ENCODE results near the gene RNASE13.
A peak's percentile ranks its signal among the peaks of the same experiment; 100 is the strongest.
"Not testable (repeated sequence)": the region's sequence is repeated elsewhere in the genome, so short reads cannot be mapped to it uniquely, and the experiment has no call there.

Gene RNASE13

DNA sequence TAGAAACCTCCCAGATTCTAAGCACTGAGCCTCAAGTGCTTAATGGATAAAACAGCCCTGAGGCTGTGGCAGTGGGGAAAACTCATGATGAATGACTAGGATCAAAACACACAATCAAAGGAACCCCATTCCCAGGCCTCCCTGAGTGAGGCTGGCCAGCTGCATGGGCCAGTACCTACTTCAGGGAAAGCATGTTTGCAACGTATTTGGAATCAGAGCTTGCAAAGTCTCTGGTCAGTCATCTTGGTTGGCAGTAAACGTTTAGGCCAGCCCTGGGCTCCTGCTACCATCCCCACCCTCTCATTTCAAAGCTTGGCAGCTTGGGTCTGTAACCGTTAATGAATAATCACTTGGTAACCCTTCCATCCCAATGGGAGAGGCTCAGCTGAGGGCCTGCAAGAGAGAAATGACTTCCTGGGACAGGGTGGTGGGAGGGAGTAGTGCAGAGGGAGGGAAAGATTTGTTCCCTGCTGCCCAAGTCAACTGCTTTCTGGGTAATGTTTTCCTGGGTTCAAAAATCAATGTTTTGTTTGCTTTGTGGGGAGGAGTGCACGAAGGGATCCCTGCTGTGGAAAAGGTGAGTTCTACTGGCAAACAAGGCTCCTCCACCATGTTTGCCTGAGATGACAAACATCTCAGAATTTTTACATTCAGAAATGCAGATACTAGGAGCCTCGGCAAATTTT is 21.0 kb upstream of the RNASE13 start:
- ATAC-seq = no peak
- H3K4me3 Mint-ChIP-seq = no peak overlapping the region
- H3K27me3 Mint-ChIP-seq = peaks cover 8% of the 10 kb centered on the region
- H3K4me1 Mint-ChIP-seq = peaks cover 6% of the 10 kb centered on the region
- DNase-seq = no peak
- no peak overlapping the region for H3K27ac Mint-ChIP-seq
- no peaks in the 10 kb centered on the region for H3K9me3 Mint-ChIP-seq

DNA sequence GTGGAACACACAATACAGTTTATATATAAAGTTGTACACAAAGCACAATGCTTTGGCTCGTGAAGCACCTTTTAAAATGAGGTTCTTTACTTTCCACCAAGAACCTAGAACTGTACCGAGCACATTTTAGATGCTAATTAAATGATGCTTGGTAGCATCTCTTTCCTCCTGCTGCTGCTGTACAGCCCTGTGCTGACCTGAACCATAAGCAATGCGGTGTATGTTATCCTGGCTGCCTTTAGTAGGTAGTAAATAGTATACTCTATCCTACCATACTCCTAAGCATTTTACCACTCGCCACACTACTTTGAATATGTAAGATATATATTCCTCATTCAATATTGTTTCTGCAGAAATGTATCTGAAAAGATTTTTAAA is 20.1 kb upstream of the RNASE13 start:
- Mint-ChIP-seq H3K27ac (no peak overlapping the region), H3K9me3 (no peaks in the 10 kb centered on the region), H3K4me1 (peaks cover 6% of the 10 kb centered on the region), H3K4me3 (no peak overlapping the region), H3K27me3 (peaks cover under 1% of the 10 kb centered on the region)
- no peak for DNase-seq
- ATAC-seq = no peak

DNA sequence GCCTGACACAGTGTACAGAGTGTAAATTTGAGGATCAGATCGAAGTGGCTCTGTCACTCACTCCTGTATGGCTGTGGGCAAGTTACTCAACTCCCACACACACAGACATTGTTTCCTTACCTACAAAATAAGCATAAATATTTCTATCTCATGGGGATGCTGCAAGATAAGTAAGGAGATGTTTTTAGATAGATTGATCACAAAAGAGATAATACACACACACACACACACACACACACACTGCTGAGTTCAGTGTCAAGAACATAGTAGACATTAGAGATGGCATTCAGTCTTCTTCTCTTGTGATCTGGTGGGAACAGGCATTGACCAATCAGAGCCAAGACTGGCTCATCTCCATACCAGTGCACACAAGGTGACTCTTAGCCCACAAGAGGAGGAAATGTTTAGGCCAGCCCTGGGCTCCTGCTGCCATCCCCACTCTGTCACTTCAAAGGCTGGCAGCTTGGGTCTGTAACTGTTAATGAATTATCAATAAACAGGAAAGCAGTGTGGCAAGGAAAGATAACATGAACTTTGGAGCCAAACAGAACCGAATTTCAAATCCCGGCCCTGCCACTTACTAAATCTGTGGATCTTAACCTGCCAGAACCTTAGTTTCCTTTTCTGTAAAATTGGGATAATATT is 19.6 kb upstream of the RNASE13 start:
- Mint-ChIP-seq H3K9me3 (no peaks in the 10 kb centered on the region), H3K27ac (no peak overlapping the region), H3K4me1 (peaks cover 6% of the 10 kb centered on the region), H3K27me3 (no peaks in the 10 kb centered on the region), H3K4me3 (no peak overlapping the region)
- no peak for DNase-seq
- peak; percentile 54 for ATAC-seq

- no peaks in the 10 kb centered on the region for H3K27me3 Mint-ChIP-seq
- no peak overlapping the region for H3K27ac Mint-ChIP-seq
These were observed 18.8 kb upstream of the RNASE13 start for GRCh38 chr14:21053184-21054122.

DNA sequence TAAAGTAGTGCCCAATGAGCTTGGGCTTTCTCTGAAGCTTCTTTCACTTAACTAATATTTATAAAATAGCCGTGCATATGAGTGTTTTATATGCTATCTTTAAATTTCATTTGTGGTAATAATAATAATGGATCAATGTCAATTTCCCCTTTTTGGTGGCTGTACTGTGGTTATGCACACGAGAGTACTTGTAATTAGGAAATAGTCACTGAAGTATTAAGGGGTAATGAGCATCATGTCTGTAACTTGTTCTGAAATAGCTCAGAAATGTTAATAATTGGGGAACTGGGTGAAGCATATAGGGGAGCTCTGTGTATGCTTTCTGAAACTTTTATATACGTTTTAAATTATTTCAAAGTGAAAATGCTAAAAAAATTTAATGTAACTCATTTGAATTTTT is 16.0 kb upstream of the RNASE13 start:
- no peak for ATAC-seq
- H3K4me1 Mint-ChIP-seq = peaks cover 6% of the 10 kb centered on the region
- H3K27ac Mint-ChIP-seq = no peak overlapping the region

More at GRCh38 chr14:21053184-21054122, 18.8 kb upstream of the RNASE13 start:
- Mint-ChIP-seq H3K9me3 (no peaks in the 10 kb centered on the region), H3K4me1 (peaks cover 6% of the 10 kb centered on the region), H3K4me3 (no peak overlapping the region)
- ATAC-seq (no peak), DNase-seq (no peak)

DNA sequence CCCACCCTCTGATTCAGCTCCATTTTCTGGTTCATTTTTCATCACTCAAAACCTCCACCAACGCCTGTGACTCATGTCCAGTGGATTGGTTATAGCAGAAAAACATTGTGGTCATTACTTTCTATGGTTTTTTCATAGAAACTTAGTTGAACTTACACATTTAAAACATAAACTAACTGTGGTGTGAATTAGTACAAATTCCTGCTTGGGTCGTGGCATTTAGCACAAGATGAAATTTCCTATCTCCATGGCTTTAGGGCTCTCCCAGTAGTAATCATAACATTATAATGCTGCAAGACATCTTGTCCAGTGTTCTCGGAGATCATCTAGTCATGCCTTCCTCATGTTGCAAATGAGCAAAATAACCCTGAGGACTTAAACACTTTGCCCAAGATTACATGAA is 14.7 kb upstream of the RNASE13 start:
- Mint-ChIP-seq H3K27me3 (peaks cover 11% of the 10 kb centered on the region), H3K4me3 (no peak overlapping the region), H3K4me1 (peaks cover 4% of the 10 kb centered on the region), H3K27ac (no peak overlapping the region), H3K9me3 (no peaks in the 10 kb centered on the region)
- ATAC-seq = no peak
- DNase-seq = no peak

More for the DNA sequence above, 16.0 kb upstream of the RNASE13 start:
- DNase-seq = no peak
- no peak overlapping the region for H3K4me3 Mint-ChIP-seq
- H3K27me3 Mint-ChIP-seq = no peaks in the 10 kb centered on the region
- H3K9me3 Mint-ChIP-seq = no peaks in the 10 kb centered on the region

GRCh38 chr14:21048638-21049037 is 14.0 kb upstream of the RNASE13 start:
- no peak for DNase-seq
- no peak overlapping the region for H3K27ac Mint-ChIP-seq
- H3K27me3 Mint-ChIP-seq = peaks cover 11% of the 10 kb centered on the region
- no peak for ATAC-seq
- no peaks in the 10 kb centered on the region for H3K4me1 Mint-ChIP-seq
- no peak overlapping the region for H3K4me3 Mint-ChIP-seq
- H3K9me3 Mint-ChIP-seq = no peaks in the 10 kb centered on the region

- peaks cover 17% of the 10 kb centered on the region for H3K27me3 Mint-ChIP-seq
- ATAC-seq (no peak), DNase-seq (no peak)
- H3K27ac Mint-ChIP-seq = peak overlapping the region in 1 of 2 donors; percentile 5
- H3K4me1 Mint-ChIP-seq = no peaks in the 10 kb centered on the region
- no peaks in the 10 kb centered on the region for H3K9me3 Mint-ChIP-seq
- no peak overlapping the region for H3K4me3 Mint-ChIP-seq
These were observed 12.8 kb upstream of the RNASE13 start for GRCh38 chr14:21047378-21047781.

GRCh38 chr14:21043974-21044618 is 9.5 kb upstream of the RNASE13 start:
- no peak overlapping the region for H3K27ac Mint-ChIP-seq
- no peak overlapping the region for H3K4me3 Mint-ChIP-seq
- ATAC-seq (no peak), DNase-seq (no peak)
- H3K4me1 Mint-ChIP-seq = no peaks in the 10 kb centered on the region
- no peaks in the 10 kb centered on the region for H3K9me3 Mint-ChIP-seq
- peaks cover 22% of the 10 kb centered on the region for H3K27me3 Mint-ChIP-seq

GRCh38 chr14:21043387-21043973 is 8.9 kb upstream of the RNASE13 start:
- H3K27ac Mint-ChIP-seq = no peak overlapping the region
- no peaks in the 10 kb centered on the region for H3K9me3 Mint-ChIP-seq
- no peak overlapping the region for H3K4me3 Mint-ChIP-seq
- DNase-seq (no peak), ATAC-seq (no peak)
- peaks cover 22% of the 10 kb centered on the region for H3K27me3 Mint-ChIP-seq
- no peaks in the 10 kb centered on the region for H3K4me1 Mint-ChIP-seq

DNA sequence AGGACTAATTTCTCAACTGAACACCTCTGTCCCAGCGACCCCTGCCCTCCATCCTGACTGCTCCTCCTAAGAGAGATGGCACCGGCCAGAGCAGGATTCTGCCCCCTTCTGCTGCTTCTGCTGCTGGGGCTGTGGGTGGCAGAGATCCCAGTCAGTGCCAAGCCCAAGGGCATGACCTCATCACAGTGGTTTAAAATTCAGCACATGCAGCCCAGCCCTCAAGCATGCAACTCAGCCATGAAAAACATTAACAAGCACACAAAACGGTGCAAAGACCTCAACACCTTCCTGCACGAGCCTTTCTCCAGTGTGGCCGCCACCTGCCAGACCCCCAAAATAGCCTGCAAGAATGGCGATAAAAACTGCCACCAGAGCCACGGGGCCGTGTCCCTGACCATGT is 8.3 kb upstream of the RNASE13 start:
- Mint-ChIP-seq H3K4me3 (no peak overlapping the region), H3K9me3 (no peaks in the 10 kb centered on the region), H3K27ac (no peak overlapping the region), H3K27me3 (peaks cover 22% of the 10 kb centered on the region), H3K4me1 (no peaks in the 10 kb centered on the region)
- ATAC-seq = no peak
- no peak for DNase-seq

- Mint-ChIP-seq H3K4me1 (no peaks in the 10 kb centered on the region), H3K4me3 (no peak within 1 kb of the TSS), H3K27ac (peak within 1 kb of the TSS in 1 of 2 donors; percentile 73), H3K9me3 (no peaks in the 10 kb centered on the region), H3K27me3 (peaks cover 22% of the 10 kb centered on the region)
- ATAC-seq = no peak
- no peak for DNase-seq
These were observed 7.2 kb upstream of the RNASE13 start, which contains the start of gene RNASE7 for GRCh38 chr14:21041676-21042433. TSS of gene RNASE7 (plus strand) at chr14:21042362. CDS start at chr14:21042993, 631 bp downstream.

DNA sequence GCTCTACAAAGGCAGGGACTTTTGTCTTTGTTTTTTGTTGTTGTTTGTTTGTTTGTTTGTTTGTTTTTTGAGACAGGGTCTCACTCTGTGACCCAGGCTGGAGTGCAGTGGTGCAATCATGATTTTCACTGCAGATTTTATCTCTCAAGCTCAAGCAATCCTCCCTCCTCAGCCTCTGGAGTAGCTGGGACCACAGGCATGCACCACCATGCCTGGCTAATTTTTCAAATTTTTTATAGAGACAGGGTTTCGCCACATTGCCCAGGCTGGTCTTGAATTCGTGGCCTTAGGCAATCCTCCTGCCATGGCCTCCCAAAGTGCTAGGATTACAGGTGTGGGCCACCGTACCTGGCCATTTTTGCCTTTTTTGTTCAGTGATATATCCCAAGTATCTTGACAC is 6.3 kb upstream of the RNASE13 start:
- not testable (repeated sequence) for H3K27ac Mint-ChIP-seq, H3K4me3 Mint-ChIP-seq

DNA sequence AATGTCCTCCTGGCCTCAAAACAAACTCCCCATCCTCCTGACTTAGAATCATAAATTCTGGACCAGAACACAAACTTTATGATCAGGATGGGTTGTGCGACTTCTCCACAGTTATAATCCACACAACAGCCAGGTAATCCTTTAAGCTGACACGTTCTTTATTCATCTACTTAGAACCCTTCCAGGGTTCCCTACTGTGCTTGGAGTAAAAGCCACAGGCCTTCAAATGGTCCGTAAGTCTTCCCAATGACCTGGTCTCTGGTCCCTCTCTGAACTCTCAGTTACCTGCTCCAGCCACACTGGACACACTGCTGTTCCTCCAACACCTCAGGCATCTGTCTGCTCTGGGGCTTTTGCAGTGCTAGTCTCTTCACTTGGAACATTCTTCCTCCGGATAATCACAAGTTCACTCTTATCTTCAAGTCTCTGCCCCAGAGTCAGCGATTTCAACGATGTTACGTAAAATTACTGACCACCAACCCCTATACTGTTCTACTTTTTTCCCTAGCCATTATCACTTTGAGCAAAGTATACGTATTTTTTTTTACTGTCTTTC is 5.8 kb upstream of the RNASE13 start:
- DNase-seq (no peak), ATAC-seq (no peak)
- no peaks in the 10 kb centered on the region for H3K9me3 Mint-ChIP-seq
- no peak overlapping the region for H3K4me3 Mint-ChIP-seq
- no peaks in the 10 kb centered on the region for H3K4me1 Mint-ChIP-seq
- H3K27me3 Mint-ChIP-seq = peaks cover 22% of the 10 kb centered on the region
- peak overlapping the region in 1 of 2 donors; percentile 7 for H3K27ac Mint-ChIP-seq

More for the DNA sequence above, 6.3 kb upstream of the RNASE13 start:
- H3K9me3 Mint-ChIP-seq, ATAC-seq, DNase-seq, H3K4me1 Mint-ChIP-seq: not testable (repeated sequence)
- peaks cover 22% of the 10 kb centered on the region for H3K27me3 Mint-ChIP-seq
